HepG2 (cell line): Measurements from ENCODE around the gene TUBB3. TPM values are rescaled to one million over a fixed set of nuclear protein-coding genes. Genes with fewer than 3 reads are reported as not detected.

Experiments
- ATAC-seq: fragments of 200-7000 bp; cut with Tn5 transposase; 3 replicates; pipeline ENCODE4 v1.9.1; 2020; ENCODE audit warnings: mild to moderate bottlenecking, moderate library complexity
- BruUV-seq: library from RNA; stranded (reverse); fragments of 400-500 nt; replicated peaks from 2 replicates; lab custom pipeline; 2021; lab: Mats Ljungman, UMichigan
- CTCF ChIA-PET: fragments of 300-600 bp; formaldehyde crosslinking; extraction: SDS; loops from one replicate; lab custom pipeline; 2021; ENCODE audit warnings: low total read pairs, inconsistent platforms, low intra/inter-chr PET ratio; lab: Yijun Ruan, JAX
- POLR2A ChIA-PET: fragments of 350-600 bp; sonication (Branson Sonifier 250); formaldehyde crosslinking; loops from one replicate; lab custom pipeline; 2020; ENCODE audit warnings: antibody characterized with exemption, inconsistent platforms; lab: Yijun Ruan, JAX
- DNase-seq: peaks from one replicate; pipeline ENCODE4 v3.0.0-alpha.2; 2015; ENCODE audit warnings: low spot score
- FAIRE-seq: peaks from 3 replicates; lab custom pipeline; 2011; peaks lifted over from hg19 to GRCh38; lab: Jason Lieb, UNC
- H2AFZ ChIP-seq: one replicate; pipeline ENCODE4 v1.6.1; 2011; ENCODE audit warnings: low read length, inconsistent platforms
- H3K27ac ChIP-seq: fragments of 300-600 bp; 3 replicates; pipeline ENCODE4 v1.8.0; 2011; ENCODE audit warnings: mixed run types, mild to moderate bottlenecking, mixed read lengths, low read length, inconsistent platforms; ENCODE audit not compliant: insufficient read depth; ENCODE audit errors: extremely low read length
- H3K27me3 ChIP-seq, 2 experiments: fragments of 200-600 bp in 1 of 2; 2 replicates in 1 of 2; 3 replicates in 1 of 2; pipeline versions ENCODE4 v1.6.0 to v1.8.0; 2011; ENCODE audit warnings: low read length in 2 of 2, mild to moderate bottlenecking in 2 of 2, moderate library complexity in 2 of 2, inconsistent platforms in 1 of 2; ENCODE audit not compliant: insufficient read depth in 2 of 2, control insufficient read depth in 1 of 2
- H3K36me3 ChIP-seq, 2 experiments: fragments of 200-600 bp in 1 of 2; replicated peaks in 1 of 2; 2 replicates in 1 of 2; 3 replicates in 1 of 2; pipeline versions ENCODE4 v1.5.1 to v1.8.0; 2011; ENCODE audit warnings: low read length in 2 of 2, inconsistent platforms in 1 of 2; ENCODE audit not compliant: insufficient read depth in 2 of 2, control insufficient read depth in 1 of 2
- H3K4me1 ChIP-seq: 2 replicates; pipeline ENCODE4 v1.5.1; 2012; ENCODE audit warnings: low read length, inconsistent platforms; ENCODE audit not compliant: insufficient read depth
- H3K4me2 ChIP-seq: 2 replicates; pipeline ENCODE4 v1.6.0; 2011; ENCODE audit warnings: low read depth, low read length, inconsistent platforms
- H3K4me3 ChIP-seq, 3 experiments: fragments of 200-600 bp in 1 of 3; sonication (generic), shearing (Covaris generic) in 1 of 3; replicated peaks in 1 of 3; 2 replicates each; pipeline ENCODE4 v1.5.1; 2011 to 2016; ENCODE audit warnings: low read length in 3 of 3, inconsistent platforms in 2 of 3, low read depth in 2 of 3, mild to moderate bottlenecking in 2 of 3, control low read depth in 1 of 3, mixed read lengths in 1 of 3; ENCODE audit not compliant: insufficient read depth in 1 of 3
- H3K79me2 ChIP-seq: one replicate; pipeline ENCODE4 v1.6.1; 2011; ENCODE audit warnings: low read length, inconsistent platforms; ENCODE audit not compliant: insufficient read depth
- H3K9ac ChIP-seq: 2 replicates; pipeline ENCODE4 v1.6.0; 2011; ENCODE audit warnings: mild to moderate bottlenecking, low read depth, low read length, inconsistent platforms; ENCODE audit not compliant: insufficient read depth
- H3K9me3 ChIP-seq: 2 replicates; pipeline ENCODE4 v1.5.1; 2012; ENCODE audit warnings: mild to moderate bottlenecking, low read length
- H4K20me1 ChIP-seq: 2 replicates; pipeline ENCODE4 v1.6.0; 2011; ENCODE audit warnings: inconsistent platforms, mild to moderate bottlenecking, low read length, moderate library complexity; ENCODE audit not compliant: insufficient read depth
- AGO2 ChIP-seq: fragments of 200-400 bp; formaldehyde crosslinking; optimal IDR thresholded peaks from 2 replicates; pipeline ENCODE3; 2017; ENCODE audit warnings: mild to moderate bottlenecking, low read depth, low read length, moderate library complexity
- ZMYM4 ChIP-seq: sonication (generic); formaldehyde crosslinking; IDR thresholded peaks from 2 replicates; pipeline ENCODE4 v1.8.1; 2023; ENCODE audit warnings: mild to moderate bottlenecking, missing genetic modification reagents
- WGBS: methylation state at CpG from one replicate; pipeline ENCODE4 v1.1.6; 2017; ENCODE audit warnings: low lambda C conversion rate; 5-methylcytosine and 5-hydroxymethylcytosine counted together
- in situ Hi-C: cut with HindIII; loops from 2 replicates; pipeline ENCODE4 v1.10.0; 2017; ENCODE audit warnings: low pct_unique_long_range_greater_than_20kb; ENCODE audit not compliant: extremely low pct_ligation_motif_present
- intact Hi-C: fragments of 100-400 bp; cut with micrococcal nuclease; formaldehyde crosslinking; loops from one replicate; pipeline ENCODE4 v1.10.0; 2022; ENCODE audit not compliant: unreplicated experiment
- polyA plus RNA-seq, 8 experiments: library from polyadenylated mRNA; depleted of rRNA in 3 of 8; stranded (reverse) in 7 of 8; unstranded in 1 of 8; fragments of >200 nt; fragmentation: Illumina TruSeq in 4 of 8; extraction: Trizol in 4 of 8; gene quantifications; 2 replicates each; pipeline versions ENCODE4 v1.2.1 to v1.2.3, GENCODE V29; 2011 to 2016; ENCODE audit warnings: low read depth in 4 of 8, missing spikeins in 1 of 8, mixed read lengths in 1 of 8; ENCODE audit not compliant: insufficient read depth in 1 of 8
- total RNA-seq, 5 experiments: library from RNA; depleted of rRNA; stranded (reverse); fragments of >200 nt; fragmentation: Illumina TruSeq; extraction: Trizol; gene quantifications; 2 replicates each; pipeline ENCODE4 v1.2.3, GENCODE V29; 2016; ENCODE audit warnings: low read depth in 1 of 5
- TF ChIP-seq, protein P1 (sequence below): sonication (generic); formaldehyde crosslinking; IDR thresholded peaks from 2 replicates; pipeline ENCODE4 v1.4.0; 2020; ENCODE audit warnings: missing genetic modification reagents, borderline replicate concordance
- TF ChIP-seq, protein P2 (sequence below): sonication (generic); formaldehyde crosslinking; IDR thresholded peaks from 2 replicates; pipeline ENCODE4 v1.5.0; 2020; ENCODE audit warnings: missing genetic modification reagents

Gene TUBB3
- total and polyA plus RNA-seq, 2 of the 13 experiments (the other 11 are each of a cell fraction or from before 2014, with no cell fraction given) = 110 to 185 TPM

DNA sequence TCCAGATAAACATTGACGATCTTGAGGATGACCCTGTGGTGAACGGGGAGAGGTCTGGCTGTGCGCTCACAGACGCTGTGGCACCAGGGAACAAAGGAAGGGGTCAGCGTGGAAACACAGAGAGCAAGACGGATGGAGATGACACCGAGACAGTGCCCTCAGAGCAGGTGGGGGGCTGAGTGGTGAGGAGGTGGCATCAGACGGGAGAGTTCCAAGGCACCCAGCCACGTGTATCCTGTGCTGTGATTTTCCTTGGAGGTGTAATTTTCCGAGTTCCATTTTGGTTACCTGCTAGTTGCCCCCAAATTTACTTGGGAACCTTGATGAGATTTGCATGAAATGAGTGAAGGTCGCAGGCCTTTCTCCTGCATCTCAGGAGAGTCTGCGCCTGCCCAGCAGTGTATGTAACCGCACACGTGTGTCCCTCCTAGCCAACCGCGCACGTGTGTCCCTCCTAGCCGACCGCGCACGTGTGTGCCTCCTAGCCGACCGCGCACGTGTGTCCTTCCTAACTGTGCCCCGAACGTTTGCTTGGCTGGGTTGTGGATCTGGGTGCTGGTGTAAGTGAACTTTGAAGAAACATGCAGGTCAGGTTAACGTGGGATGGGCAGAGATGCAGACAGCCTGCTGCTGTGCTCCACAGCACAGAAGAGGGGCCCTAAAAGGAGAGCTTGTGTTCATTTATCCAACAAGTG lies 39.6 kb upstream of the TUBB3 start (continued):
- TF ChIP-seq, protein P1, sequence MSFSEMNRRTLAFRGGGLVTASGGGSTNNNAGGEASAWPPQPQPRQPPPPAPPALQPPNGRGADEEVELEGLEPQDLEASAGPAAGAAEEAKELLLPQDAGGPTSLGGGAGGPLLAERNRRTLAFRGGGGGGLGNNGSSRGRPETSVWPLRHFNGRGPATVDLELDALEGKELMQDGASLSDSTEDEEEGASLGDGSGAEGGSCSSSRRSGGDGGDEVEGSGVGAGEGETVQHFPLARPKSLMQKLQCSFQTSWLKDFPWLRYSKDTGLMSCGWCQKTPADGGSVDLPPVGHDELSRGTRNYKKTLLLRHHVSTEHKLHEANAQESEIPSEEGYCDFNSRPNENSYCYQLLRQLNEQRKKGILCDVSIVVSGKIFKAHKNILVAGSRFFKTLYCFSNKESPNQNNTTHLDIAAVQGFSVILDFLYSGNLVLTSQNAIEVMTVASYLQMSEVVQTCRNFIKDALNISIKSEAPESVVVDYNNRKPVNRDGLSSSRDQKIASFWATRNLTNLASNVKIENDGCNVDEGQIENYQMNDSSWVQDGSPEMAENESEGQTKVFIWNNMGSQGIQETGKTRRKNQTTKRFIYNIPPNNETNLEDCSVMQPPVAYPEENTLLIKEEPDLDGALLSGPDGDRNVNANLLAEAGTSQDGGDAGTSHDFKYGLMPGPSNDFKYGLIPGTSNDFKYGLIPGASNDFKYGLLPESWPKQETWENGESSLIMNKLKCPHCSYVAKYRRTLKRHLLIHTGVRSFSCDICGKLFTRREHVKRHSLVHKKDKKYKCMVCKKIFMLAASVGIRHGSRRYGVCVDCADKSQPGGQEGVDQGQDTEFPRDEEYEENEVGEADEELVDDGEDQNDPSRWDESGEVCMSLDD (CRISPR knock-in tag) = no peak
- TF ChIP-seq AGO2 (peak; percentile 79), ZMYM4 (no peak)

DNA sequence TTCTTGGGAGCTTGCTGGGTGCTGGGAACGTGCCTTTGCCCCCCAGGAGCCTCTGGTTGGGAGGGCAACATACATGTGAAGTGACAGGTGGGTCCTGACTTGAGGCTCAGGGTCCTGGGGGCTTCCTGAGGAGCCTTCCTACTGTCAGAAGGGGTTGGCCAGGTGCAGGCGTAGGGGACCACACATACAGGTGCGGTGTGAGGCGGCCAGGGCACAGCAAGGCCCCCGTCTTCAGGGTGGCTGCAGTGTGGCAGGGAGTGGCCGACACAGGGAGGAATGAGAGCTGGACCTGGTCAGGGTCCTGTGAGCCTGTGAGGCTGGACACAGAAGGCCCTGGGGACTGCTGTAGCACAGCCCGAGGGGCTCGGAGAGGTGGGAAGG lies 39.1 kb upstream of the TUBB3 start:
- Histone ChIP-seq H2AFZ (no peak overlapping the region), H3K4me3 (no peak overlapping the region), H3K9me3 (no peaks in the 10 kb centered on the region), H3K79me2 (peaks cover 35% of the 10 kb centered on the region), H3K4me1 (no peaks in the 10 kb centered on the region), H3K4me2 (no peak overlapping the region), H3K27ac (no peak overlapping the region), H3K36me3 (peaks cover 40 to 80% of the 10 kb centered on the region in 2 experiments), H4K20me1 (peaks cover 11% of the 10 kb centered on the region), H3K27me3 (no peaks in the 10 kb centered on the region), H3K9ac (no peak overlapping the region)
- BruUV-seq = no TSS peak
- TF ChIP-seq AGO2 = peak; percentile 65
- TF ChIP-seq, protein P2, sequence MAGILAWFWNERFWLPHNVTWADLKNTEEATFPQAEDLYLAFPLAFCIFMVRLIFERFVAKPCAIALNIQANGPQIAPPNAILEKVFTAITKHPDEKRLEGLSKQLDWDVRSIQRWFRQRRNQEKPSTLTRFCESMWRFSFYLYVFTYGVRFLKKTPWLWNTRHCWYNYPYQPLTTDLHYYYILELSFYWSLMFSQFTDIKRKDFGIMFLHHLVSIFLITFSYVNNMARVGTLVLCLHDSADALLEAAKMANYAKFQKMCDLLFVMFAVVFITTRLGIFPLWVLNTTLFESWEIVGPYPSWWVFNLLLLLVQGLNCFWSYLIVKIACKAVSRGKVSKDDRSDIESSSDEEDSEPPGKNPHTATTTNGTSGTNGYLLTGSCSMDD (CRISPR knock-in tag) = no peak
- WGBS = 96% methylated on average over 8 of the region's 8 CpGs
- FAIRE-seq (no peak), ATAC-seq (peak; percentile 17; the same call in 2 of the 3 replicates), DNase-seq (no peak)
- in situ Hi-C loops (no loop called here), intact Hi-C loops (no loop called here)
- POLR2A ChIA-PET = no interaction called here
- CTCF ChIA-PET = no interaction called here
